Peyer's patch (tissue), 4 donors: ENCODE data around the gene TBRG4.

Source experiments
- CTCF ChIP-seq, 6 experiments: fragments of 450-650 bp in 4 of 6; fragments of 200-600 bp in 2 of 6; sonication (generic) in 1 of 6; IDR thresholded peaks; one replicate each; pipeline ENCODE4 v1.5.1; 2017 to 2019; ENCODE audit warnings: antibody characterized with exemption in 6 of 6, mild to moderate bottlenecking in 3 of 6, moderate library complexity in 1 of 6
- POLR2A ChIP-seq, 2 donors: fragments of 450-650 bp; IDR thresholded peaks; one replicate each; pipeline ENCODE4 v1.5.1; 2017; ENCODE audit warnings: antibody characterized with exemption in 2 of 2, mild to moderate bottlenecking in 2 of 2, moderate library complexity in 2 of 2

- TF ChIP-seq POLR2A (IDR thresholded peaks at IDR 0.05) (no peak), CTCF (IDR thresholded peaks at IDR 0.05) (no peak)
Measured at GRCh38 chr7:45086331-45087065, 25.0 kb downstream of the TBRG4 start.
